ENCODE results near the gene LMO2.

Gene LMO2

DNA sequence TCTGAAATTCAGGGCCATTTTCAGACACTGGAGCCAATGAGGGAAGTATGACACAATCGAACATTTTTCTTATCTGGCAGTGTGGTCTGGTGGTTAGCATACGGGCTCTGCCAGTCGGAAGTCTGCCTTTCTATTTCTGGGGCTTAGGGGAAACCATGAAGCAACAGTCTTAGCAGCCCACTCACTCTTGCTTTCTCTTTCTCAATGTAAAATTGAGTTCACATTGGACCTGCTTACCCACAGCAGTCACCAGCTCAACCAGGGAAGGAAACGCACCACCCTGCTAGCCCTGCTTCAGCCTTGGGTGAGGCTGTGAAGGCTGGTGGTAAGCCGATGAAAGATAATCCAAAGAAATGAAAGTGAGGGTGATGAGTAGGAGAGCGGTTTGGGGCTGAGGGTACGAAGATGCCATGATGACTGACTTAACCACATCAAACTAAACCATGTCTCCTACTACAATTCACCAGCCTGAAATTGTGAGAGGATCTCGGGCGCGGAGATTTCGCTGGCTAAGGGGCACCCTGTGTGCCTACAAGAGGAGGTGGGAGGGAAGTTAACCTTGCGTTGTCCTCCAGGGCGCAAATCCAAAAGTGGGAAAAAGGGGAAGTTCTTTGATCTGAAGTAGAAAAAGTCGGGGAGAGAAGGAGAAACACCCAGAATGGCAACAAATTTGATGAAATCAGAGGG lies 2.0 kb upstream of the LMO2 start:
- no peak overlapping the region for H3K4me3 ChIP-seq (ENCODE audit: low read depth, low read length)
- DNase-seq (ENCODE audit: low read depth), result no peak

DNA sequence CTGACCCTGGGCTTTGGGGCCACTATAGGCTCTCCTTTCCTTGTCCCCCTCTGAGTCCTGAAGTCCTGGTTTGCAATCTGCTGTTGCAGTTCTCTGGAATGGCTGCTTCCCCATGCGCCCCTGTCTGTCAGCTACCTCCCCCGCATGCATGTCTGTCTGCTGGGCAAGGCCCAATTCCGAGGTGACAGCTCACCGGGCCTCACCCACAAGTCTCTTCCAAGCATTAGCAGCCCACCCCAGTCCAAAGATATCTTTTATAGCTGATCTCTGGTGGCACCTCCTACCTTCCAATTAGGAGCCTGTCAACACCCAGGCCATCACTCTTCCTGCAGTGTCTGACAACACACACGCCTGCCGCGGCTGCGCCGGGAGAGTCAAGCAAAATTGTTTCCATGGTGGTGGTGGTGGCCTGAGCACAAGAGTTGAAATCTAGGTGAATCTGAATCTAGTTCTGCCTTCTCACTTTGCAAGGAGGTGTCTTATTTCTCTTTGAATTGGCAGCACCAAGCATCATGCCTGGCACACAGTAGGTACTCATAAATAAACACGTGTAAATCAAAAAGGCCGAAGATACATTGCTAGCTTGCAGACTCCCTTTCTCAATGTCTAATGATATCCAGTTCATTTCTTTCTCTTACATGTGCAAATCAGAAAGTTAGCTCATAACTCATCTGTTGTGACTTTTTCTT lies 1.2 kb upstream of the LMO2 start:
- no peak for DNase-seq (ENCODE audit: low read depth)
- no peak overlapping the region for H3K4me3 ChIP-seq (ENCODE audit: low read depth, low read length)

DNA sequence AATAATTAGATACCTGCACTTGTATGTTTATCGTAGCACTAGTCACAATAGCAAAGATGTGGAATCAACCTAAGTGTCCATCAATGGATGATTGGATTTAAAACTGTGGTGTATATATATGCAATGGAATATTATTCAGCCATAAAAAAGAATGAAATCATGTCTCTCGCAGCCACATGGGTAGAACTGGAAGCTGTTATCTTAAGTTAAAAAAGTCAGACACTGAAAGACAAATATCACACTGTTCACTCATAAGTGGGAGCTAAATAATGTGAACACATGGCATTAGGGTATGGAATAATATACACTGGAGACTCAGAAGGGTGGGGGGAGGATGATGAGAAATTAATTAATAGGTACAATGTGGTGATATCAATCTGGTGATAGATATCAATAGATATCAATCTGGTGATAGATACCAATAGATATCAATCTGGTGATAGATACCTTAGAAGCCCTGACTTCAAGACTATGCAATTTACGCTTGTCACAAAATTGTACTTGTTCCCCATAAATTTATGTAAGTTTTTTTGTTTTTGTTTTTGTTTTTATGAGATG lies 2.0 kb downstream of the LMO2 start:
- no peak for DNase-seq (ENCODE audit: low read depth)
- no peak overlapping the region for H3K4me3 ChIP-seq (ENCODE audit: low read depth, low read length)

DNA sequence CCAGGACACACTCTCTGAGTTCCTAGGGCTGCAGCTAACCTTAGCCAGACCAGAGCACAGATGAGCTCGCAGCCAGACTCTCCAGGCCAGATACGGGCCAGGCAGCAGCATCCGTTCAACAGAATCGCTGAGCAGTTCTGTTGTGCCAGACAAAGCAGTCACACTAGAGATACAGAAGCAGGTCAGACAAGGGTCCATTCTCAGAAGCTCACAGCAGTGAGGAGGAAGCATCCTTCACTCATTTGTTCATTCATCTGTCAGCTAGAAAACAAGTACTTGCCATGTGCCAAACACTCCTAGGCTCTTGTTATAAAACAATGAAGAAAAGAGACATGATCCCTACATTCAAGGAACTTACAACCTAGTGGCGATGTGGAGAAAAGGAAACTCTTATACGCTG lies 2.6 kb downstream of the LMO2 start:
- no peak for DNase-seq (ENCODE audit: low read depth)
- H3K4me3 ChIP-seq (ENCODE audit: low read depth, low read length), result no peak overlapping the region

DNA sequence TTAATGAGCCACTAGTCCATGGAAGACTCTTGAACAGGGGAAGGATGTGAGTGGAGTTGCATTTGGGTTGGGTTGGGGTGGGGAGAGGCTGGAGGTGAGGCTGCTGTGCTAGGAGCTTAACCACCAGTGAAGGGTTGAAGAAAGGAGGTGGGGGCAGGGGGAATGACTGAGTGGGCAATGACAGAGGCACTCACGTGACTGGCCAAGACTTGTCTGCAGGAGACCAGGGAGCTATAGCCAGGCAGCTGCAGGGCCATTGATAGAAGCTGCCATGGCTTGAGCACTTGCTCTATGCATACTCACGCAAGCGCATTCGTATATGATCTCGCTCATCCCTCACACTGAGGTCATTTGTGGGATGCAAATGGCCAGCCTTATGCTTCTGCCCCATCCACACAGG lies 4.0 kb downstream of the LMO2 start:
- H3K4me3 ChIP-seq (ENCODE audit: low read depth, low read length), result no peak overlapping the region
- no peak for DNase-seq (ENCODE audit: low read depth)

DNA sequence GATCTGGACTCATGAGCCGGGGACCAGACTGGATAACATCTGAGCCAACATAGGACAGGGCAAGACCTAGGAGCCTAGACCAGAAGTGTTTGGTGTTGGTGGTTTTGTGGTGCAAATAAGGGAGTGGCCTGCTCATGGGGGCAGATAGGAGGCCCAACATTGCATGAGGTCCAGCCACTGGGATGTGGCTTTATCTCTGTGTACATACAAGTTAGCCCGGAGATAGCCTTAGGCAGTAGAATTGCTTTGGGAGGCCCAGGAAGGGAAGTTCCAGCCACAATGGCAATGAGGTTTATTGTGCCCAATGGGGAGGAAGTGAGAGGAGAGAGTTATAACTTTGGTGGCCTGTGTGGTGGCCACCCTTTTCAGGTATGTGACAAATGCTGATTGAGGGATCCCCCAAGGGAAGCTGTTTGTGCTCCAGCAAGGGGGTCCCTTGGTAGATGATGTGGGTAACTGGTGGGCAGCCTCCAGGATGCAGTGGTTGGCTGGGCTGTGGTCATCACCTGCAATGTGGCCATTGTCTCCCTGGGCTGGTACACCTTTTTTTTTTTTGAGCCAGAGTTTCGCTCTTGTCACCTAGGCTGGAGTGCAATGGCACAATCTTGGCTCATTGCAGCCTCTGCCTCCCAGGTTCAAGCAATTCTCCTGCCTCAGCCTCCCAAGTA lies 6.4 kb downstream of the LMO2 start:
- no peak for DNase-seq (ENCODE audit: low read depth)
- no peak overlapping the region for H3K4me3 ChIP-seq (ENCODE audit: low read depth, low read length)

DNA sequence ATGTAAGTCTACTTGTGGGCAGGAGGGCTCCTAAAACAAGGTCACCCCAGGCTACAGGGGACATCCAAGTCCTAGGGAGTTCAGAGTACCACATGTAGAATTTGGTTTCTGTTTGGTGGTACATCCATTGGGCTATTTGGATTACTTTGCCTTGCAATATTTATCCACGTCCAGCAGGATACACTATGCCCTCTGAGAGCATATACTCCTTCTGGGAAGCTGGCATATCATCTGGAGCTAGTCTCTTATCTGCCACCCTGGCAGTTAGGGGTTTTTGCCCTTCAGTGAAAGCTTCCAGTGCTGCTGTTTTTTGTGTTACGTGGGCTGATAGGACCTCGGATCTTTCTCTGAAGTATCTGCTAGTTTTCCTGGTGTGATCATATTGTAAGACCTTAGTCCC lies 7.3 kb downstream of the LMO2 start:
- H3K4me3 ChIP-seq (ENCODE audit: low read depth, low read length), result no peak overlapping the region
- DNase-seq (ENCODE audit: low read depth), result no peak

DNA sequence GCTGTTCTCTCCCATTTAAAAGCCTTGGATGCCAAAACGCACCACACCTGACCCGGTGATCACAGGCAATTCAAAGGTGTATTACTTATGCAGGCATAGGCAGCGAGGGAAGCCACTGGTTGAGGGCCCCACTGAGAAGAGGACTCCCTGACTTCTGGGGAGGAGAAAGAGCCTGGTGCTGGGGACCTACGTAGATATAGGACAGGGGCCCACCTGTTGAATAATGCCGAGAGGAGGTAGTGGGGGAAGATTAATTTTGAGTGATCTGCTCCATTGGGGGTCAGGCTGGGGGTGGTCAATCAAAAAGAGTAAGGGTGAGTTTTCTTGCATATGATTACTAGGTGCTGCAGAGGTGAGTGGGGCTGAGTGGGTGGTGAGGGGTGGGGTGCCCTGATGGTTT lies 7.8 kb downstream of the LMO2 start:
- no peak overlapping the region for H3K4me3 ChIP-seq (ENCODE audit: low read depth, low read length)
- DNase-seq (ENCODE audit: low read depth), result no peak

DNA sequence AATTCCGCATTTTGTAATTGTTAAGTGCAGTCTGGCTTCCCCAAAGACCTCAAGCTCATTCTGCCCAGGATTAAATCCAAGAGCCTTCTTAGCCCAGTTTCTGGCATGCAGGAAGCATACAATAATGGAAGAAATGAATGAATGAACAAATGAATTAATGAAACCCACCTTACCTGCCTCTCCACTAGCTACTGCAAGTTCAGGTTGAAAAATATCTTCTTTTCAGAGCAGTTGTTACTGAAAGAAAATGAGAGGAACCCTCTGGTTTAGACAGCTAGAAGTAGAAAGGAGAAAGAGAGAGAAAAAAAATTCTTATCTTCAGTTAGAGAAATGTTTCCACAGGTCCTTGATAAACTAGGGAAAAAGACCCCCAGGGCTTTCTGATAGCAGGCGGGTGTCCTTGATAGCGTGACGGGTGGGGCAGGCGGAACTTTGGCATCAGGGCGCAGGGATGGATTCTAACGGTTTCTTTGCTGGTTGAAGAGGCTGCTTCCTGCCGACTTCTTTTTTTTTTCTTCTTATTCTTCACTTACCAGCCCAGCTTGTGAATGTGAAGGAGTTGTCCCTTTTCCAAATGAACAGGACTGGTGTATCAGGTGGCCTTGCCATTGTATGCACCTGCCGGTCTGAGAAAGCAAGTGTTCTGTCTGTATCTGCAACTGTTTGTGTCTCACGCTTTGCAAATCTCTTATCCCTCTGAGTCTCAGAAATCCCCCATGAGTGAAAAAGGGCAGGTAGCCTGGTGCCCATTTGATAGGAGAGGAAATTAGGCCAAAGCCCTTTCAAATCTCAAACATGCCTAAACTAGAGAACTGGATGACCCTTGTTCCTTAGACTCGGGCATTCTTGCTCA lies 10.0 kb downstream of the LMO2 start:
- H3K4me3 ChIP-seq (ENCODE audit: low read depth, low read length), result no peak overlapping the region
- no peak for DNase-seq (ENCODE audit: low read depth)

DNA sequence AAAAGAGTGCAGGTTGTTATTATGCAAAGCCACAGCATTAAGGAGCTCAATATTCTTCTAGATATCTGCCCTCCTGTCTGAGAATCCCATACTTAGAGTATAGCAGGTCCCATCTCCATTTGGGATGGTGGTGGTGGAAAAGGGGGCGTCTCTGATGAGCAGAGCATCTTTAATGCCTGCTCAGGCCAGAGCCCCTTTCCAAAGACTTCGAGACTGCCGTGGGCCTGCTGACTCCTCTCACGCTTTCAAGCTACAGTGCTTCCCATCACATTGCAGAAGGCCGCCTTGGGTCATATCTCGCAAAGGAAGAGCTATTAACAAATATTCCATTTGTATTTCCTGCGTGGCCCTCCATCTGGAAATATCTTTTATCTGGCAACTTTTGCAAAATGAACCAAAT lies 10.9 kb downstream of the LMO2 start:
- no peak for DNase-seq (ENCODE audit: low read depth)
- H3K4me3 ChIP-seq (ENCODE audit: low read depth, low read length), result no peak overlapping the region

DNA sequence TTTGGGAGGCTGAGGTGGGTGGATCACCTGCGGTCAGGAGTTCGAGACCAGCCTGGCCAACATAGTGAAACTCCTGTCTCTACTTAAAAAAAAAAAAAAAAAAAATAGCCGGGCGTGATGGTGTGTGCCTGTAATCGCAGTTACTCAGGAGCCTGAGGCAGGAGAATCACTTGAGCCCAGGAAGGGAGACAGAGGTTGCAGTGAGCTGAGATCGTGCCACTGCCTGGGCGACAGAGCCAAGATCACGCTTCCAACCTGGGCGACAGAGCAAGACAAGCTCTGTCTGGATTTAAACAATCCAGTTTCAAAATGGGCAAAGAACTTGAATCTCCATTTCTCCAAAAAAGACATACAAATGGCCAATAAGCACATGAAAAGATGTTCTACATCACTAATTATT lies 12.5 kb downstream of the LMO2 start:
- H3K4me3 ChIP-seq (ENCODE audit: low read depth, low read length), result no peak overlapping the region
- DNase-seq (ENCODE audit: low read depth), result no peak

DNA sequence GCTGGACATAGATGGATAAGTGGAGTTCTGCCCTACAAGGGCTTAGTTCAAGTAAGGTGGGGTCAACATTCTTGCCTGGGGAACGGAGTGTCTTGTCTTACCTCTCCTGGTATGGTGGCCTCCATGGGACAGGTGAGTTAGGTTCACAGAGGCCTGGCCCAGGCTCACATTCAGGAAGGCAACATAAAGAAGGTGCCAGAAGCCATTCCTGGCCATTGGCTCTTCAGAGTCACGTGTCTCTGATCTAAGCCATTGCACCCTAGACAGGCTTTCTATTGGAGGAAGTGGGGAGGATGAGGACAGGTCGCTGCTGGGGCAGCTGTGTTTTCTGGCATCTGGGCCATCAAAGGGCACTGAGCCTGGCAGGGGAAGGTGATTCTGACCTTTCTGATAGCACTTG lies 14.8 kb downstream of the LMO2 start:
- no peak for DNase-seq (ENCODE audit: low read depth)
- no peak overlapping the region for H3K4me3 ChIP-seq (ENCODE audit: low read depth, low read length)

DNA sequence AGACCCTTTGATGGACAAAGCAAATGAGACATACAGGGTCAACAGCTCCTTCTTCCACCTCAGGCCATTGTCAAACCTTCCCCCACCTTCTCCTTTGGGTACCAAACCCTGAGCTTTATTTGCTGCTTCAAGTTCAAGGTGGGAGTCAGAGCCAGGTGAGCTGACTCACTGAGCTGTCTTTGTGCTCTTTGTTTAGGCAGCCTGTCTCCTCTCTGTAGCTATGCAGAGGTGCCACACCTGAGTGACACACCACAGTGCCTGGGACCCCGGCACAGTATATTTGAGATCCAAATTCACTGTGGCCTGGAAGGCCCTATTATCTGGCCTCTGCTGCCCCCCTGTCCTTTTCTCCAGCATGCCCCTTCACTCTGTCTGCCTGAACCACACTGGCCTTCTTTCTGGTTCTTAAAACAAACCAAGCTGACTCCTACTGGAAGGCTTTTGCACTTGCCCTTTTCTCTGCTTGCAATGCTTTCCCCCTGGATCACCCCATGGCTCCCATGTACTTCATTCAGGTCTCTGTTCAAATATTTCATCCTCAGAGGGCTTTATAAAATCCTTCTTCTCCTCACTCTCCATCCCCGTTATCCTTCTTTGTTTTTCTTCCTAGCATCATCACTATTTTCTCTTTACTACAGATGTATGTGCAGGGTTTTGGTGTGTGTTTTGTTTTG lies 16.1 kb downstream of the LMO2 start:
- no peak overlapping the region for H3K4me3 ChIP-seq (ENCODE audit: low read depth, low read length)
- DNase-seq (ENCODE audit: low read depth), result no peak

DNA sequence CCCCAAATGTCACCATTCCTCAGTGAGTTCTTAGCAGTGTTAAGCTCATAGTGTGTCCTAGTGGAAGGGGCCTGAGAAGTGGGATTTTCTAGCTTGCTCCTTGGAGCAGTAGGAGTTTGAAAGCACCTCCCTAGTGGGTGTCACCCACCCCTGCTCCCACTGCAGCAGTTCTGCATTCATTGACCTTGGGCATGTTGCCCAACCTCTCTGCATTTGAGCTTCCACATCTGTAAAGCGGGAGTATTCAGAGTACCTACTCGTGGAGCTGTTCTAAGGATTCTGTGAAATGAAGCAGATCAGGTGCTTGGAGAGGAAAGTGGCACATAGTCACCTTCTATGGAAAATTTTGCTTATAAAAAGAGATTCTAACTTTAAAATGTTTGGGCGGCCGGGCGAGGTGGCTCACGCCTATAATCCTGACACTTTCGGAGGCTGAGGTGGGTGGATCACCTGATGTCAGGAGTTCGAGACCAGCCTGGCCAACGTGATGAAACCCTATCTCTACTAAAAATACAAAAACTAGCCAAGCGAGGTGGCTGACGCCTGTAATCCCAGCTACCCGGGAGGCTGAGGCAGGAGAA lies 16.9 kb downstream of the LMO2 start:
- DNase-seq (ENCODE audit: low read depth), result no peak
- no peak overlapping the region for H3K4me3 ChIP-seq (ENCODE audit: low read depth, low read length)

DNA sequence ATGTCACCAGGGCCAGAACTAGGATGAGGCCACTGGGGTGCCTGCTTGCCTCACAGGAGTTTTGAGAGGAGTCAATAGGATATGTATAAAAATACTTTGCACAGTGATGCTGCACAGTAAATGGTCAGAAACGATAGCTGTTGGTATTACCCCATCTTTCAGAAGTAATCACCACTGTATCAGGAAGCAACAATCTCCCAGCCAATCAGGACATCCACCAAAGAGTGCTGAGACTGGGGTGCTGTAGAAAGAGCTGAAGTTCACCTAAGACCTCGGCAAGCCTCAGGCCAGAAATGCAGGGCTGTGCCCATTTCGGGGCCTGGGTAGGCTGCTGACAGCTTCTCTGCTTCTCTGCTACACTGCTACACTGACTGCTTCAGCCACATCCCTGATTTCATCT lies 17.4 kb downstream of the LMO2 start:
- no peak for DNase-seq (ENCODE audit: low read depth)
- H3K4me3 ChIP-seq (ENCODE audit: low read depth, low read length), result no peak overlapping the region

DNA sequence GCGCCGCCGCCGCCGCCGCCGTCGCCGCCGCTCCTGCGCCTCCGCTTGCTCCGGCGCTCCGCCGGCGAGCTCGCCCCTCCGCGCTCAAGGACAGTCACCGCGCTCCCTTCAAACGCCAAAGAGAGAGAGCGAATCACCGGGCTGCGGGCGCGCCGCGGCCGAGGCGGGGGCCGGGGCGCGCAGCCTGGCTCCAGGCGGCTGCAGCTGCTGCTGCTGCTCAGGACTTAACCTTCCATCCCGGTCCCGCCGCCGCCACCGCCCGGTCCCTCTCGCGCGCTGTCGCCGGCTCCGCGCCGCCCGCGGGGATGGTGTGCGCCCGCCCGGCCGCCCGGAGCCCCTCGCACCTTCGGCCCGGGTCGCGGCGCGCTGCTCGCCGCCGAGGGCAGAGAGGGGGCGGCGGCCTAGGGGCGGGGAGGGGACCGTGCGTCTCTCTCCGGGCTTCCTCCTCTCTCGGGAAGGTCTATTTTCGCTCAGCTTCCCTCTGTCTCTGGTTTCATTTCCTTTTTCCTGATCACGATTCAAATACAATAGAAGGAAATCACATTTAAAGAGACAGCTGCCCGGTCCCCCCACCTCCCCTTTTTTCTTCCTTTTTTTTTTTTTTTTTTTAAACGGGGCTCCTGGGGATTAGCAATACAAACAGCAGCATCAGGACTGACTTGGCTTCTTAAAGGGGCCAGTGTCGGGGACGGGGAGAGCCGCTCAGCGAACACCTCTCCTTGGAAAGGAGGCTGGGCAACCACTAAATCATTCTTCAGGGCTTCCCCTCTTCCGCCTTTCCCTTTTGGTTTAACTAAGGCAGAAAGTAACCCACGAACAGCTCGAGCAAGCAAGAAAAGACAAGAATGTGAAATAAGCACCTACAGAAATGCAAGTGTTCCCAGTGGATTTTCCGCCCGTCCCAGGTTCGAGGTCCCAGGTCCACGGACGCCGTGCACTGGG lies 22.1 kb downstream of the LMO2 start:
- no peak for DNase-seq (ENCODE audit: low read depth)
- peak overlapping the region; percentile 53 for H3K4me3 ChIP-seq (ENCODE audit: low read depth, low read length)

DNA sequence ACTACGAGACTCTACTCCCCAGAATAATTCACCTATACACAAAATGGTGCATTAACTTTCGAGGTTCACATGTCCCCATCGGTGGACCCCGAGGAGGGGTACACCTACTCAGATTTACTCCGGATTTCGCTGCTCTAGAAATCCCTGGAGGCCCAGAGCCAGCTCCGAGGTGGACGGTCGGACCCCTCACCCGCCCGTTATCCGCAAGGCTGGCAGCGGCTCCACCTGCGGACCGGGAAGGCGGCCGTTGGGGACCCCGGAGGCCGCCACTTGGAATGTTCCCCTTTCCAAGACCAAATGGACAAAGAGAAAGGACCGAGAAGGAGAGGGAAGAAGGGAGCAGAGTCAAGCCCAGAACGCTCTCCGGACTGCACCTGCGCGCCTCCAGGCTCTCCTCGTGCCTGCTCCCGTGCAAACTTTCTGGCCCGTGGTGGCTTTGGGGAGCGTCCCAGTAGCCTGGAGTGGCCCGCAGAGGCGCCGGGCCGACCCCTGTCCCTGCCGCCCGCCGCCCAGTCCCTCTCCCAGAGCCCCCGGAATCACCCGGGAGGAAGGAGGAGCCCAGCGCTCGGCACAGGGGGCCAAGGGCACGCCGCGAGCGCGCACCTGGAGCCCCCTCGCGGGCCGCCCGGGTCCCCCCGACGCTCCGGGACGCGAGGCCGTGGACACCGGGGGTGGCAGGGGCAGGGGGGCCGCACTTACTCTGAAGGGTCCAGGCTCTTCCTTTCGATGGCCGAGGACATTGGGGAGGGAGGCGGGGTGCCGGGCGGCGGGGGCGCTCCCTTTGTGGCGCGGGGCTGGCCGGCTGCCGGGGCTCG lies 23.0 kb downstream of the LMO2 start:
- H3K4me3 ChIP-seq (ENCODE audit: low read depth, low read length), result peak overlapping the region; percentile 28
- DNase-seq (ENCODE audit: low read depth), result no peak
